BE2C (cell line): ENCODE results near the gene PEX11G.

Experiments
- DNase-seq: peaks from one replicate; pipeline ENCODE4 v3.0.0-alpha.2; 2020
- H3K27me3 ChIP-seq: fragments of 250-450 bp; sonication (Bioruptor Pico); 2 replicates; pipeline ENCODE4 v1.5.1; 2020; ENCODE audit warnings: mild to moderate bottlenecking
- H3K36me3 ChIP-seq: fragments of 250-450 bp; sonication (Bioruptor Pico); 2 replicates; pipeline ENCODE4 v1.5.1; 2020; ENCODE audit warnings: mild to moderate bottlenecking
- H3K4me1 ChIP-seq: fragments of 250-450 bp; sonication (Bioruptor Pico); 2 replicates; pipeline ENCODE4 v1.5.1; 2020
- H3K4me3 ChIP-seq: 2 replicates; pipeline ENCODE4 v1.5.1; 2011; ENCODE audit warnings: low read depth, low read length
- H3K9me3 ChIP-seq: fragments of 250-450 bp; sonication (Bioruptor Pico); 2 replicates; pipeline ENCODE4 v1.5.1; 2020
- TF ChIP-seq, protein P1 (sequence below): IDR thresholded peaks from 2 replicates; pipeline ENCODE4 v1.5.1; 2012; ENCODE audit warnings: mild to moderate bottlenecking, low read depth, low read length

PEX11G gene

DNA sequence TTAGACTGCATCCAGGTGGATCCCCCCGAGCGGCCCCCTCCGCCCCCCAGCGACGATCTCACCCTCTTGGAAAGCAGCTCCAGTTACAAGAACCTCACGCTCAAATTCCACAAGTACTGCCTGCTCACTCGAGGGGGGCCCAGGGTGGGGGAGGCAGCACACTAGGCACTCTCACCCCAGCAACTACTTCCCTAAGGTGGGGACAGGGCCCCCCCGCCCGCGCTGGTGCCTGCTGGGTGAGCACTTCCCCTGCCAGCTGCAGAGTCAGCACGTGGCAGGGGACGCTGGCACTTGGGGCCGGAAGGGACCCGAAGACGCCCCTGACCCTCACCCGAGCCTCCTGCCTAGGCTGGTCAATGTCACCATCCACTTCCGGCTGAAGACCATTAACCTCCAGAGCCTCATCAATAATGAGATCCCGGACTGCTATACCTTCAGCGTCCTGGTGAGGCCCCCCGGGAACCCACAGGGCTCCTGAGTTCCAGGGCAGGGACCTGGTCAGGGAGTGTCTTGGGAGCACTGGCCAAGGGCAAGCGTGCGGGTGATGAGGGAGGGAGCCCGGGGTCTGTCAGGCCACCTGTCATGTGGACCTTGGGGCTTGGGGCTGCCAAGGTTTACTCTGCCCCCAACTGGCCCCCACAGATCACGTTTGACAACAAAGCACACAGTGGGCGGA is 38.8 kb upstream of the PEX11G start:
- Histone ChIP-seq H3K36me3 (no peaks in the 10 kb centered on the region; the same call in 1 of the 2 replicates), H3K9me3 (no peaks in the 10 kb centered on the region), H3K27me3 (no peaks in the 10 kb centered on the region), H3K4me1 (no peaks in the 10 kb centered on the region), H3K4me3 (no peak overlapping the region)
- DNase-seq: no peak
- TF ChIP-seq, protein P1, sequence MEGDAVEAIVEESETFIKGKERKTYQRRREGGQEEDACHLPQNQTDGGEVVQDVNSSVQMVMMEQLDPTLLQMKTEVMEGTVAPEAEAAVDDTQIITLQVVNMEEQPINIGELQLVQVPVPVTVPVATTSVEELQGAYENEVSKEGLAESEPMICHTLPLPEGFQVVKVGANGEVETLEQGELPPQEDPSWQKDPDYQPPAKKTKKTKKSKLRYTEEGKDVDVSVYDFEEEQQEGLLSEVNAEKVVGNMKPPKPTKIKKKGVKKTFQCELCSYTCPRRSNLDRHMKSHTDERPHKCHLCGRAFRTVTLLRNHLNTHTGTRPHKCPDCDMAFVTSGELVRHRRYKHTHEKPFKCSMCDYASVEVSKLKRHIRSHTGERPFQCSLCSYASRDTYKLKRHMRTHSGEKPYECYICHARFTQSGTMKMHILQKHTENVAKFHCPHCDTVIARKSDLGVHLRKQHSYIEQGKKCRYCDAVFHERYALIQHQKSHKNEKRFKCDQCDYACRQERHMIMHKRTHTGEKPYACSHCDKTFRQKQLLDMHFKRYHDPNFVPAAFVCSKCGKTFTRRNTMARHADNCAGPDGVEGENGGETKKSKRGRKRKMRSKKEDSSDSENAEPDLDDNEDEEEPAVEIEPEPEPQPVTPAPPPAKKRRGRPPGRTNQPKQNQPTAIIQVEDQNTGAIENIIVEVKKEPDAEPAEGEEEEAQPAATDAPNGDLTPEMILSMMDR: no peak

DNA sequence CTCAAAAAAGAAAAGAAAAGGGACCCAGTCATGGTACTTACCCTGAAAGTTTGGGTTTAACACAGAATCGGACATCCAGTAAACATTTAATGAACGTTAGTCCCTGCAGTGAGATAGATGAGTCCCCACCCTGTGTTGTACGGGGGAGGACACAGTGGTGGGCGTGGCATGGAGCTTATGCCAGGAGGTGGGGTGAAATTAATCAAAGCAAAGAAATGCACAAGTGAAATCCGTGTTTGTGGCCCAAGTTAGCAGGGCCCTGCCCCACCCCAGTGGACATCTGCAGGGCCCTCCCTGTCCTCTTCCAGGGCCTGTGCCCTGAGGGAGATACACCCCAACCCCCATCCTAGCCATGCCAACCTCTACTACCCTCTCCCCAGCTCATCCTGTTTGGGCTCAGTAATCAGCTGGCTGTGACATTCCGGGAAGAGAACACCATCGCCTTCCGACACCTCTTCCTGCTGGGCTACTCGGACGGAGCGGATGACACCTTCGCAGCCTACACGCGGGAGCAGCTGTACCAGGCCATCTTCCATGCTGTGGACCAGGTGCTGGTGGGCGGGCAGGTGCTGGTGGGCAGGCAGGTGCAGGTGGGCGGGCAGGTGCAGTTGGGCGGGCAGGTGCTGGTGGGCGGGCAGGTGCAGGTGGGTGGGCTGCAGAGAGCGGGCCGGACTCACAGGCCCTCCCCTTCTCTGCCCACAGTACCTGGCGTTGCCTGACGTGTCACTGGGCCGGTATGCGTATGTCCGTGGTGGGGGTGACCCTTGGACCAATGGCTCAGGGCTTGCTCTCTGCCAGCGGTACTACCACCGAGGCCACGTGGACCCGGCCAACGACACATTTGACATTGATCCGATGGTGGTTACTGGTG is 37.5 kb upstream of the PEX11G start:
- H3K4me3 ChIP-seq: no peak overlapping the region
- no peak for DNase-seq
- H3K27me3 ChIP-seq: no peaks in the 10 kb centered on the region
- no peaks in the 10 kb centered on the region for H3K4me1 ChIP-seq
- H3K9me3 ChIP-seq: no peaks in the 10 kb centered on the region
- TF ChIP-seq, protein P1: no peak
- H3K36me3 ChIP-seq: no peaks in the 10 kb centered on the region; the same call in 1 of the 2 replicates

DNA sequence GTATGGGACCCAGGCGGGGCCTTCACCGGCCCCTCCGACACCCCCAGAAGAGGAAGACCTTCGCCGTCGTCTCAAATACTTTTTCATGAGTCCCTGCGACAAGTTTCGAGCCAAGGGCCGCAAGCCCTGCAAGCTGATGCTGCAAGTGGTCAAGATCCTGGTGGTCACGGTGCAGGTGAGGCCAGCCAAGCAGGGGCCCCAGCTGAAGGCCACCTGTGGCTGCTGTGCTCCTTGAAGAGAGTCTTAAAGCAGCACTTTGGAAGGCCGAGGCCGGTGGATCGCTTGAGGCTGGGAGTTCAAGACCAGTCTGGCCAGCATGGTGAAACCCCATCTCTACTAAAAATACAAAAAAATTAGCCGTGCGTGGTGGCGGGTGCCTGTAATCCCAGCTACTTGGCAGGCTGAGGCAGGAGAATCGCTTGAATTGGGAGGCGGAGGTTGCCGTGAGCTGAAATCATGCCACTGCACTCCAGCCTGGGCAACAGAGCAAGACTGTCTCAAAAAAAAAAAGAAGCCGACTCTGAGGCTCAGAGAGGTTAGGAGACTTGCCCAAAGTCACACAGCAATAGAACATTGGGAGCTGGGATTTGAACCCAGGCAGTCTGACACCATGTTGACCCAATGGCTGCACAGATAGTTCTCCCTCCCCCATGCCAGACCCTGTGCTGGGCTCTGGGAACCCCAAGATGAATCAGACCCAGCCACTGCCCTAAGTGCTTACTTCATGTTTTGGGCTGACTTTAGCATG is 36.3 kb upstream of the PEX11G start:
- Histone ChIP-seq H3K27me3 (no peaks in the 10 kb centered on the region), H3K4me1 (no peaks in the 10 kb centered on the region), H3K36me3 (no peaks in the 10 kb centered on the region; the same call in 1 of the 2 replicates), H3K4me3 (no peak overlapping the region), H3K9me3 (no peaks in the 10 kb centered on the region)
- no peak for DNase-seq
- TF ChIP-seq, protein P1: no peak

DNA sequence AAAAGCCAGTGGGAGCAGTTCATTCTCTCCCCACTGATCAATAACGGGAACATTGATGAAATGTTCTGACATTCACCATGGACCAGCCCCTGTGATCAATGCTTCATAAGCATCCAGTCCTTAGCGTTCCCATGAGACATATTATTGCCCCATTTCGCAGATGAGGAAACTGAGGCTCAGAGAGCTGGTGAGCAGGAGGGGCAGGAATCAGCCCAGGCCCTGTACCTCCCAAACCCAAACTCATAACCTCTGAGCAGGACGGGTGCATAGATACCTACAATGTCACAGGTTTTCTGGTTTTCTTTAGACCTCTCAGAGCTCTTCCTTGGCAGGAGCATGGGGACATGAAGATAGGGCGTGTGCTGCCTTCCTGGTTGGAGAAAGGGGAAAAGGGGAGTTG is 35.7 kb upstream of the PEX11G start:
- Histone ChIP-seq H3K9me3 (no peaks in the 10 kb centered on the region), H3K4me3 (no peak overlapping the region), H3K27me3 (no peaks in the 10 kb centered on the region), H3K4me1 (no peaks in the 10 kb centered on the region), H3K36me3 (no peaks in the 10 kb centered on the region; the same call in 1 of the 2 replicates)
- DNase-seq: no peak
- TF ChIP-seq, protein P1: no peak

DNA sequence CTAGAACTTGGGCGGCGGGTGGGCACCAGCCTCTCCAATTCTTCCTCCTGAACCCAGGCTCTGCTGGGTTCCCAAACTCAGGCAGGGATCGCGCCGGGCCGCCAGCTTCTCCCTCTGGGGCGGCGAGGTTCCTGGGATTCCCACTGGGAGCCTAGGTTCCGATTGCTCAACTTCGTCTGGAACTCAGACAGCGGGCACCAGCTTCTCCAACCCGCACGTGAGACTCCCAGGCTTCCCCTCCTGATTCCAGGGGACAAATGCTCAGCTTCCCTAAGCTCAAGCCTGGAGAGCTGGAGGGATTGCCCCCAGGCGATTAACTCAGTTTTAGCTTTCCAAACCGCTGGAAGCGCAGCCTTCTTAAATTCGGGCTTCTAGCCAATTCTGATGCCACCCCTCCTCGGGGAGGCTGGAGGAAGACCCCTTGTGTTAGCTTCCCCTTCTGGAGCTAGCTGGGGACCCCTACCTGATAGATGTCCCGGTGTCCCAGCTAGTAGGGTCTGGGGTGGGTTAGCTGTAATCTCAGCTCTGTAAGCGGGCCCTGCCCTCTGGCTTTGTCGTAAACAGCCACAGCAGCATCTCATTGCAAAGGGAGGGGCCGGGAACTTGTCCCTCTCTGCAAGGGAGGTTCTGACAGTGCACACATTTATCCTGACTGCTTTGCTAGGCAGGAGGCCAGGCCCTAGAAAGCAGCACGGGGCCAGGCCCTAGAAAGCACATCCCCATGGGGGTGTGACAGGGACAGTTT is 34.3 kb upstream of the PEX11G start:
- Histone ChIP-seq H3K4me1 (no peaks in the 10 kb centered on the region), H3K36me3 (no peaks in the 10 kb centered on the region; the same call in 1 of the 2 replicates), H3K9me3 (no peaks in the 10 kb centered on the region), H3K4me3 (peak overlapping the region; percentile 85), H3K27me3 (no peaks in the 10 kb centered on the region)
- TF ChIP-seq, protein P1: no peak
- DNase-seq: no peak
